Activated CD4-positive, alpha-beta T cell treated with anti-CD3 and anti-CD28 coated beads for 24 hours (primary cell): ENCODE measurements around the gene RAP1GAP.
"Not testable (repeated sequence)": the region's sequence is repeated elsewhere in the genome, so short reads cannot be mapped to it uniquely, and the experiment has no call there.

Source experiments
- DNase-seq, 2 donors: peaks; one replicate each; pipeline ENCODE4 v3.0.0-alpha.2; 2020; ENCODE audit warnings: low read depth in 2 of 2

The RAP1GAP gene

DNA sequence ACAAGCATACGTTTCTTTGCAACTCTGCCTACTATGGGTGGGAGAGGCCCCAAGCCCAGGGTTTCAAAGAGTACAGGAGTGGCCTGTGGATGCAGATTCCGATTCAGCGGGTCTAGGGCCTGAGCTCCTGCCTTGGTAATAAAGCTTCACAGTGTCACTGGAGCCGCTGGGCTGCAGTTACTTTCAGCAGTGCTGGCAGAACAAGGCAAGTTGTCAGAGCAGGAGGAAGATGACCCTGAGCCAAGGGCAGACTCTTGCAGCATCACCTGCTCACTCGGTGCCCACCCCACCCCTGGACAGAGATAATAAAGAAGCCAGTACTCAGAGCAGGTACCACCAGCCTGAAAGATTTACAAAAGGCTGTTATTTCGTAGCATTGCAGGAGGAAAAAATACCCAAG lies 8.0 kb upstream of the RAP1GAP start:
- no peak for DNase-seq

DNA sequence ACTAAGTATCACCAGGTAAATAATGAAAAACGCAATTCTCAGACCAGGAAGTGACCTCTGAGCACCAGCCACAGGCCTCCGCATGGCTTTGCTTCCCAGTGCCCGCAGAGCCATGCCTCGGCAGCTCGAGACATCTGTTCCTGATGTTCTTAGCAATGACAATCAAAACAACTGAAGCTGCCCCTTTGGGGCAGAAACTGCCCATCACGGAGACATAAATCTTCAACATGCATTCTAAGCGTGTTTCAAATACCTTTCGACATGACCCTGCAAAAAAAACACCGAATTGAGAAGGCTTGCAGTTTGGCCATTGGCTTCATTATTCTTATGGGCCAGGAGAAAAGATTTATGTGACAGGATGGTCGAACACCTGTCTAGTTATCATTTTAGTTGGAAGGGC lies 5.8 kb upstream of the RAP1GAP start:
- DNase-seq: no peak

DNA sequence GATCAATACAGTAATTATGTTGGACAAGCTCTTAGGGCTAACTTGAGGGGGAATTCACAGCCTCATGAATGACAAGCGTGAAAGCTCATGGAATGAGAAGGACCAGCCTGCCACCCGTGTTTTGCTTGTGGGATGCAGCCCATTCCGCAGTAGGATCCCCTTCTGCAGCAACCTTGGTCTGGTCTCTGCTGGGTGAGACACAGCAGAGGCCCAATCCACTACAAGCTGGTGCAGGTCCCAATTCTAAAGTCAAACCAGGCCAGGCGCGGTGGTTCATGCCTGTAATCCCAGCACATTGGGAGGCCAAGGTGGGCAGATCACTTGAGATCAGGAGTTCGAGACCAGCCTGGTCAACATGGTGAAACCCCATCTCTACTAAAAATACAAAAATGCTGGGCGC lies 4.7 kb upstream of the RAP1GAP start:
- not testable (repeated sequence) for DNase-seq

DNA sequence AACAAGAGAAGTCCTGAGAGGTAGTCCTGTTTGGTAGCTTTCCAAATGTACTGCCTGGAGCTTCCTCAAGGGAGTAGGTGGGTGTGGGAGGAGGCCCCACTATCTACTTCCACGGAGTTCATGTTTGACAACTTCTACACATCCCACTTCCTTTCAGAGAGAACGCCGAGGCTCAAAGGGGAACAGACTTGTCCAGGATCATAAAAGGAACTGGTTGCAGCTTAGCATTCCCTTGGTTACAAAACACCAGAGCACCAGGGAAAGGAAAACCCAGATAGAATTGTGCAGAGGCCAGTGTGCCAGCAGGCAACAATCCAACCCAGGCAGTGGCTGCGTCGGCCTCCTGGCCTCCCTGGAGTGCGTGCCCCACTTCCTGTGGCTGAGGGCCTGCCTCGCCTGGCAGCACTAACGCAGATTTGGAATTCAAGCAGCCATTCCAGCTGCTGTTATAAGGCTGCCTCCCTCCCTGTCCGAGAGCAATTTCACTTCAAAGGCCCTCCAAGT lies 4.2 kb upstream of the RAP1GAP start:
- no peak for DNase-seq

DNA sequence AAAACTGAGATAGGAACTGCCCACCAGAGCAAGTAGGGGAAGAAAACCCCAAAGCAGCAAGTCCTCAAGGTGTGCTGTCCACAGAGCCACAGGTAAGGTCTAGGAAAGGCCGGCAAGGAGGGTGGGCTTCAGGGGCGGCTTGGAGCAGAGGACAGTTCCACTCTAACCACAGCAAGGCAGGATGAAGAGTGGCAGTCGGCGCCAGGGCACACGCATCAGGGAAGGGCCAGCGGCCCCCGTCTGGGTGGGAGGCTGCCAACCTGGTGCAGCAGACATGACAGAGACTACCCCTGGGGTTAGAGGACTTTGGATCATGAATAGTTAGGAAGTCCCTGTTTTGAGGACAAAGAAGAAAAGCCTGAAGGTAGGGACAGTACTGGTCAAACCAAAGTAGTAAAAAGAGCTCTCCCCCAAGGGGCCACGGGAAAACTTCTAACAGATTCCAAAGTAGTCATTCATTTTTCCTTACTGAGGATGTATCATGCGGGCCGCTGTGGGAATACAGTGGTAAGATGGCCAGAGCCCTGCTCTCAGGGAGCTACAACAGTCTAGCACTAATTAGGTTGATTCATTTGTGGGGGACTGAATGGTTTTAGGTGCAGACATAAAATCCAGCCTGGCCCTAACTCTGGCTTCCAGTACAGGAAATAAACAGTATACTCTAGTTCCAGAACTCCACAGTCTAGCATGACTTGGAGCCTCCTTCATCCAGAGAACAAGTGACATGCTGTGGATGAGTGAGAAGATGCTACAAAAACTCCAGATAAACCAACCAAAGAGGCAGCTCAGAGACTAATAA lies 3.5 kb upstream of the RAP1GAP start:
- DNase-seq: no peak

DNA sequence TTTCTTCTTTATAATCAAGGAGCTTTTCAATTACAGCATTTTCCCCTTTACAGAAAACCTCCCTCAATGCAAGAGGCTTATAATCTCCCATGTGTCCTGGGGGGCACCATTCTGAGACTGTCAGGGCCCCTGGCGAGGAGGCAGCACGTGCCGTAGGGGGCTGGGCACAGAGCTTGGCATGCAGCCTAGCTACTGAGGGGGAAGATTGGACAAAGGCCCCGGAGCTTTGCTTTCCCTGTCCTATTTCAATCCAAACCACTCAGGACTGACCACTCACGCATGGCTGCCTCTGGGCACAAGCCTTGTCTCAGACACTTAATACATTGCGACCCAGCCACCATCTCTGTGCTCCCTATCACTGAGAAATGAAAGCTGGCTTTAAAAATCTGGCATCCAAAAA lies 2.8 kb upstream of the RAP1GAP start:
- DNase-seq: no peak

DNA sequence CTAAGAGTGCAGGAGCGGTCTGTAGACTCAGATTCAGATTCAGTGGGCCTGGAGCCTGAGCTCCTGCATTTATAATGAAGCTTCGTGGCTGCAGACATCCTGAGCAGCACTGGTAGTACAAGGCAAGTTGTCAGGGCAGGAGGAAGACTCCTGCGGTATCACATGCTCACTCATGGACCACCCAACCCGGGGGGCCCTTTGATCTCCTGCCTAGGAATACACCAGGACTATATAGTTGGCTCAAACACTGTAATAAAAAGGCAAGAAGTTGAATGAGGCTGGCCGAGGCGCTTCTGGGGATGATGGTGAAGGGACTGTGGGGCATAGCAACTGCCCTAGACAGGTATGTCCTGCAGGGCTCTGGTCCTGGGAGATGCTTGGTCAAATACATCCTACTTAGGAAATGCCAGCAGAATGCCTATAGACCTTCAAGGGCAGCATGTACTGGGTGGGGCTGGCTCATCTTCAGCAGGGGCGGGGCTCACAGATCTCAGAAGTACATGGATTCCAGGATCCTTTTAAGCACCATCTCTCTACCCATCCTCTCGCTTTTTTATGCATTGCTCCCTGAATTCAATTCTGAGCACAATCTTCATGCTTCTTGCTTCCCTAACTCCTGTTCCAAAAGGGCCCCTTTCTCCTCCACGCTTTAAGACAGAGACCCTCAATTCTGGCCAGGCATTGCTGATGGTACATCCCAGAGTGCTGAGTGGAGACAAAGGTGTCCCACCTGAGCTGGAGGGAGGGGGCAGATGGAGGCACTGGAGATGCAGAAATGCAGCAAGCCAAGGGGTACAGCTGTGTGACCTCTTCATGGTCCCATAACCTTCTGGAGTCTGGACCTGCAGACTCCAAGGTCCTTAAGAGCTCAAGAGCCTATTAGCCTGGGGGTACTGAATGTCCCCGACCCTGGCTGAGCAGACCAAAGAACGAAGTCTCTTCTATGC lies 2.1 kb upstream of the RAP1GAP start:
- no peak for DNase-seq

DNA sequence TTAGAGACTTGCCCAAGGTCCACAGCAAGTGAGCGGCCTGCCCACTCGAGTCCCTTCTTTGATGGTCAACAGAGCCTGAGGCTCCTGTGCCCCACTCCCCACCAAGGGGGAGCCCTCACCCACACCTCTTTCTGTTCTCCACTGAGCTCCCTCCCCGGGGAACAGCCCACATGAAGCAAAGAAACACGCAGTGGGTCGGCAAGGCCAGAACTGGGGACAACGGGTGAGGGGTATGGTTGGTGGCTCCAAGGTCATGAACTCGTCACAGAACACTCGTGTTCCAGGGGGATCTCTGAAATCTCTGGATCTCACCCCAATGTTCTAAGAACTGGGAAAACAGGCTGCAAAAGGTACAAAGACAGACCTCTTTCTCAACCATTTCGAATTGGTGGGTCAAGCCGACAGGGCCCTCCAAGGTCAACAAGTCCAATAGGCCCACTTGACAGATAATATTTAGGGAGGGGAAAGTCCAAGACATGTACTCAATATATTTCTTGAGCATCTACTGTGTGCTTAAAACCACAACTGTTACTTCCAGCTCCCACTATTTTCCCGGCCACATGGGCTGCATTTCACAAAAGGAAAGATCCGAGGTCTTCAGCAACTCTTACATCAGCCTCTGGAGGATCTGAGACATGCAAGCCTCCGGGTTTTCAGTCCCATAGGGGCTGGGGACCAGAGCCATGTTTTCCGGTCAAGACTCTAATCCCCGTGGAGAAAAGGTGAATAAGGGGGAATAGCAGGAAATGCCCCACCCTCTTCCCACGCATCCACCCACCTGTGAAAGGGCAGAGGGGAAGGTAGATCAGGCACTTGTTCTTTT lies 1.1 kb upstream of the RAP1GAP start:
- DNase-seq: no peak

DNA sequence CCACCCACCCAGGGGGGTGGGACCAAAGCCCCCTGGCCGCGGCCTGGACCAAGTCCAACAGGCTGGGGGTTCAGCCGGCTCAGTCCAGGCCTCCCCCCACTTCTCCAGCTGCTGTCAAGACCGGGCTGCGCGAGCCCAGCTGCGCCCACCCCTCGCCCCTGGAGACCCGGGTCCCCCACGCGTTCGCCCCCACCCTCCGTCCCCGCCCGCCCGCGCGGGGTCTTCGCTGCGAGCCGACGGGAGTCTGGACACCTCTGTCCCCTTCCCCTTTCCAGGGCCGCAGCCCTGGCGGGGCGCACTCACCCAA lies 253 bp downstream of the RAP1GAP start:
- DNase-seq: no peak

DNA sequence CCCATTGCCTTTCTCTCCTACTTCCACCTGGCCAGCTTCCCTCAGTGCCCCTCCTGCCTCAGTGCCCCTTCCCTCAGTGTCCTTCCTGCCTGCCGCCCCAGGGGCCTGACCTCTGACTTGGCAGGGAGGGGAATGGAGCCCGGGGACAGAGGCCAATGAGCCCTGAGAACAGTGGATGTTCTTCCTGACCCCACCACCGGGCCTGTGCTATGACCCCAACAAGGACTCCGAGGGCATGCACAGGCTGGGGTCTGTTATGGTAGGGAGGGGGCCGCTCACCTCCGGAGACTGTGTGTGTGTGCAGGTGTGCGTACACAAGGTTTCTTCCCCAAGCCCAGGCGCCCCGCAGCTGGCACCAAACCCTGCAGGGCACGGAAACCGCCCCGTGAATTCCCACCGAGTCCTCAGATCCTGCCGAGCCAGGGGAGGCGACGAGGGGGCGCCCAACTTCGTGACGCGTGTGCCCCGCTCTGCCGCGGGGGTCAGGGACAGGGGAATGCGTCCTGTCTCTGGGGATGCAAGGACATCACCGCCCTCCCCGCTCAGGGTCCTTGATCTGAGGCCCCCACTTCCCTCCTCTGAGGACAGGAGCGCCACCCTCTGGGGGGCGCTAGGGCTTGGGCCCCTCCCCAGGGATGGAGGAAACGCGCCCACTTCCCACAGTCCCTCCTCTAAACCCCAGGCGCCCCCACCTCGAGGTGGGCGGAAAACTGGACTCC lies 766 bp downstream of the RAP1GAP start:
- no peak for DNase-seq

DNA sequence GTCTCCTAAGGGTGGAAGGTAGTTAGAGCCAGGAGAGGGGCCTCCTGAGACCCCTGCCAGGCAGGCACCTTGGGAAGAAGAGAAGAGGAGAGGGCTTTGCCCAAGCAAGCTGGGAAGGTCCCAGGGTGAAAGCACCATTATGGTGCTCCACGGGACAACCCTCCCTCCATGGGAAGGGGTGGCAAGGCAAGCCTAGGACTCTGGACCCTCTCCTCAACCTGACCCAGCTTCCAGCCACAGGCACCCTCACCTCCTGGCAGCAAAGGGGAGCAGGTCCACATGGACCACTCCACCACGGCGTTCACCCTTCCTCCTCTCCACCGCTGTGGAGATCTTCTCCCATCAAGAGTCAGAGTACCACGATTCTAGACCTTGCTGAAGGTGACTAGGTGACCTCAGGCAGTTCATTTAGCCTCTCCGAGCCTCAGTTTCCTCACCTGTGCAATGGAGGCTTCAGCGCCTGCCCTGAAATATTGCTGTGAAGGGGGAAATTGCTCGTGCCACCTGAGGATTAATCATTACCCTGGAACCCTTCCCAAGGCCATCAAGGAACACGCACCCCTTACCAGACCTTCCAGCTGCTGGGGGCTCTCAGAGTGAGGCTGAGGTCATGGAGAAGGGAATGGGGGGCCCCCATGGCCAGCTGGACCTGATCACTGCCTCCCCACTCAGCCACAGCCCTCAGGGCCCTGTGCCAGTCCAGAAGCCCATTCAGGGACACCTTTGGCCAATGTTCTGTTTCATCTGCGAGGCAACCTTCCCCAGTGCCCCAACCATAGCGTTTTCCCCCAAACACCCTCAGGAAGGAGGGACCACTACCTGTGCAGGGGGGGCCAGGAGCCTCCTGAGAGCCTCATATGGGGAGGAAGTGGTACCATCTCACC lies 1.6 kb downstream of the RAP1GAP start:
- no peak for DNase-seq

DNA sequence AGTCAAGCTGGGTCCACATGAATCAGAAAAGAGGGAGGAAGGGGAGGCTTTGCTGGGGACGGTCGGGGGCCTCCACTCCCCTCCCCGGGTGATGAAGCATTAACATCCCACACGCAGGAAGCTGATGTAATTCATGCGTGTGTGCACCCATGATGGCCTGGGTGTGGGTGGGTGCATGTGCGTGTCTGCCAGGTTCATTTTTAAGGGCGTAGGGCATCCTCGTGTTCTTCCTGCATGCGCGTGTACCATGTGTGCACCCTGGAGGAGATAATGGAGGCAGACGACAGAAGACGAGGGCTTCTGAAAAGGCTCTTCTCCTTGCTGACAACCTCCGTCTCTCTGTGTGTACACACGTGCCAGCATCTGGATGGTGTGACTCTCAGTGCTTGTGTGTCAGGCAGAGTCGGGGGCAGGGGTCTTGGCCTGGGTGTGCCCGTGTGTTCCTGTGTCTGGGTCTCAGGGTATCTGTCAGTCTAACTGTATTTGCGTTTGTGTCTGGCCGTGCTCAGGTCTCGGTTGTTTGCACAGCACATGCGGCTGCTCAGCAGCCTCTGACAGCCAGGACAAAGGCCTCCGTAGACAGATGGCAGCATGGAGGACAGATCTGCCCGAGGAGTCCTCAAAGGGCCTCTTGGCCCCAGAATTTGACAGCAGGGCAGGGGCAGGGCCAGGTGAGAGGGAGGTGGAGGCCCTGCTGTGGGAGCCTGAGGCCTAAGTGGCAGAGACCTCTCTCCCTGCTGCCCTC lies 2.4 kb downstream of the RAP1GAP start:
- no peak for DNase-seq

DNA sequence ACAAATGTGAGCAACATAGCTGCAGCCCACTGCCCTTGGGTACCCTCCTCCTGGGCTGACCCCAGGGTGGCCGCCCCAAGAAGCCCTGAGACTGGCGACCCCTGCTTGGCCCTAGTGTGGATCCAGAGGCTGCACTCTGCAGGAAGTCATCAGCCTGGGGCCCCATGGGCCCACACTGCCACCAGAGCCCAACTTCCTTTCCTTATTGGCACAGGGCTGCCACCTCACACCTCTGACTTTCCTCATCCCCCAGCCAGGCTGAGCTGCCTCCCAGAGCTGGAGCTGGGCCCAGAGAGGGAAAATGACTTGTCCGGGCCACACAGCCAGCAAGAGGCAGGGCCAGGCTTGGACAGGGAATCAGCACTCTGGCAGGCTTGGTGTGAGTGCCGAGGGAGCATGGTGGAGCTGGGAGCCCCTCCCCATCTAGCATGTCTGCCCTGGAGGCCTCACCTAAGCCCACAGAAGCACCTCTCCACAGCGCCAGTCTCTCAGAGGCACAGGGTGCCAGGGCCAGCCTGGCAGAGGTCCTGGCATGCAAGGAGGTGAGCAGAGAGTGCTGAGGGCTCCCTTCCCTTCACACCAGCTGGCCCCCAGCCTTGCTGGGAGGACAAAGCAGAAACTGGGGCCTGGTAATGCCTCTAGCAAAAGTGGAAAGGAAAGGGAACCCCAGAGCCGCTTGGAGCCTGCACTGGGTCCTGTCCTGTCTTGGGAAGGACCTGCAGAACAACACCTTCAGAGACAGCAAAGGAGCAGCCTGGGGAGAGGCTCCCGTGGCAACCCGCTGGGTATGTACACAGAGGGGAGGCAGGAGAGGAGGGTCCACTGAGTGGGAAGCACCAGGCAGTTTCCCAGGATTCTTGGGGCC lies 3.2 kb downstream of the RAP1GAP start:
- no peak for DNase-seq

DNA sequence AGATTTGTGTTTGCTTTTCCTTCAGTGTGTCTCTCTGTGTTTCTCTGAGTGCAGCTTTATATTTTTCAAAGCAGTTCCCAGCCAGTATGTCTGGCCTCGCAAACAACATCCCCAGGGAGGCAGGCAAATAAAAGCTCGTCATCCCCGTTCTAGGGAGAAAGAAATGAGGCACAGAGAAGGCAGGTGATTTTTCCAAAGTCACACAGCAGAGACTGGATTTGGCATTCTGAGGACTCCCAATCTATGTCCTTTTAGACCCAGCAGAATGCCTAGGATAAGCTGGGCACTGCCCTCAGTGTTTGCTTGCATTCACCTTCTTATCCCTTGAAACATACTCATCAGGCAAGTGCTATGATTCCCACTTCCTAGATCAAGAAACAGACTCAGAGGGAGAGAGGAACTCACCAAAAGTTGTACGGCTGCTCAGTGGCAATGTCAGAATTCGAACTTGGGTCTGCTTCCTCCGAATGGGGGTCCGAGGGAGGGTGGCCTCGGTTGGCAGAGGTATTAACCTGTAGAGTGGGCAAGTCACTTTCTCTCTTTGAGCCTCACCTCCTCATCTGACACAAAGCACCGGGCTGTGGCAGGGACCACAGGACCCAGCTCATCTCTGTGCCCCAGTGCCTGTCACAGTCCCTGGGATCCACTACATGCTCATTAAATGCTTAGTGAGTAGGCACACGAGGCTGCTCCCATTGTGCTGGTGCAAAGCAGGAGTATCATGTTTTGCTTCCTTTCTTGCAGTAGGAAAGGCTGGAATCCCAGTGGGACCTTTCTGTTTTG lies 4.2 kb downstream of the RAP1GAP start:
- DNase-seq: no peak

DNA sequence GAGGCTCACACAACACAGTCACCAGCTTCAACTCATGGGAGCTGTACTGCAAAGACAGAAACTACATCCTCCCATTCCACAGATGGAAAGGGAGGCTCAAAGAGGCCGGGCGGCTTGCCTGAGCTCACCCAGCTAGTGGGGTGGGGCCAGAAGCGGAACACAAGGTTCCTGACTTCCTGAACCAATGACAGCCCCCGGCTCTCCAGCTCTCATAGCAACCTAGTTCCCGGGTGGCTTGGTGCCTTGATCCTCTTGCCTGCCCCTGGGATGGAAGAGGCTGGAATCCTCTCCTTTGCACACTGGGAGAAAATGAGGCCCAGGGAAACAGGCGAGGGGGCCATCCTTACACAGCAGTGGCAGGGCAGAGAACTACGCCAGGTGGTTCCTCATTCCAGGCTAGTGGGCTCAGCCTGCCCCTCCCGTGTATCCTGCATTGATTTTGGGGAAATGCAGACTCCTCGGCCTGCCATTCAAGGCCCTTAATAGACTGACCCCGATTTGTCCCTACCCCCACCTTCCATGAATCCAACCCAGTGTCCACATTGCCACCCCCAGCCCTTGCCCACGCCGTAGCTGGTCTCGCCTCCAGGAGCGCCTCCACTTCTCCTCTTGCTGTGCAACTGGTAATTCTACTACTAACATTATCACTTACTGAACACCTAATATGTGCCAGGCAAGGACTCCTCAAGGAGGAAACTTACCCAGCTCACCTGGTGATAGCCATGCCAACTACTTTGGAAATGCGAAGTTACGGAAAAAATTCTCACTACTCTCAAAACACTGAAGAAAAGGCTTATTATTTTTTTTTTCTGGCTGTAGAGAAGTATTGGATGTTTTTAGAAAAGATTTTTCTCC lies 5.0 kb downstream of the RAP1GAP start:
- no peak for DNase-seq

DNA sequence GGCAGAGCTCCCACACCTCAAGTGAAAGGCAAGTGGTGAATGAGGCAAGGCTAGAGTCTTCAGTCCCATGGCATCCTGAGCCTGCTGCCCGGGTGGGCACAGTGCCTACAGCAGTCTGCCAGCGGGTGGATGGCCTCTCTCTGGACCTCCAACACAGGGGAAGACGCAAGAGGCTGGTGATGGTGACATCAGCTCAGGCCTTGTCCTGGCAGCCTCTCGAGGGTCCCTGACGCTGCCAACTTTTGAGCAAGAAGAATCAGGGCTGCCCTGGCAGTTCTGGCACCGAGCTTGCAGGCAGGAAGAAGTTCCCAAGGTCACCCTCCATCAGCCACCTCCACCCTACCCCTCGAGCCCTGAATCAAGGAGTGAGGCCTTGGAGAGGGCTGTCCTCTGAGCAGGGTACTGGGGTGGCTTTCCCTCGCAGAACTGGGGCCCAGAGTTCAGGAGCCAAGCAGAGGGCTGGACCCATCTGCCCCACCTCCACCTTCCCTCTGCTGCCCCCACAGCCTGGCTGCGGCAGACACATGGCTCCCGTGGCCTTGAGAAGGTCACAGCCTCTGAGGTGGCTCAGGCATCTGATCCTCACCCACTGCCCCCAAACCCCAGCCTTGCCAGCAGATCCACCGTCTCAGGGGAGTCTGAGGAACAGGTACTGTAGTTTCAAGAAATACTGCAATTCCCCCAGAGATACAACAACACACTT lies 5.8 kb downstream of the RAP1GAP start:
- no peak for DNase-seq
